ENCODE measurements around the gene DCANP1.

DCANP1 gene

GRCh38 chr5:135468541-135468940 is 21.4 kb upstream of the DCANP1 start:
- ATAC-seq = no peak
- no peak for TF ChIP-seq RARB (CRISPR knock-in tag; IDR thresholded peaks at IDR 0.05)
- TF ChIP-seq TOX (CRISPR knock-in tag; IDR thresholded peaks at IDR 0.05; ENCODE audit: borderline replicate concordance) = no peak
- TF ChIP-seq ARNTL (CRISPR knock-in tag; IDR thresholded peaks at IDR 0.05; ENCODE audit: borderline replicate concordance, low read depth) = no peak
- no peak for TF ChIP-seq CSDC2 (CRISPR knock-in tag; IDR thresholded peaks at IDR 0.05)
- no peak for TF ChIP-seq ZNF8 (CRISPR knock-in tag; IDR thresholded peaks at IDR 0.05)
- no peak for TF ChIP-seq BACH2 (CRISPR knock-in tag; IDR thresholded peaks at IDR 0.05; ENCODE audit: borderline replicate concordance)
- TF ChIP-seq SNAI2 (CRISPR knock-in tag; IDR thresholded peaks at IDR 0.05) = no peak
- TF ChIP-seq GLIS3 (CRISPR knock-in tag; IDR thresholded peaks at IDR 0.05) = no peak
- no peak for TF ChIP-seq ZFP3 (CRISPR knock-in tag; IDR thresholded peaks at IDR 0.05)
- no peak for TF ChIP-seq ZNF565 (CRISPR knock-in tag; conservative IDR thresholded peaks at IDR 0.05; ENCODE audit: low read depth)

DNA sequence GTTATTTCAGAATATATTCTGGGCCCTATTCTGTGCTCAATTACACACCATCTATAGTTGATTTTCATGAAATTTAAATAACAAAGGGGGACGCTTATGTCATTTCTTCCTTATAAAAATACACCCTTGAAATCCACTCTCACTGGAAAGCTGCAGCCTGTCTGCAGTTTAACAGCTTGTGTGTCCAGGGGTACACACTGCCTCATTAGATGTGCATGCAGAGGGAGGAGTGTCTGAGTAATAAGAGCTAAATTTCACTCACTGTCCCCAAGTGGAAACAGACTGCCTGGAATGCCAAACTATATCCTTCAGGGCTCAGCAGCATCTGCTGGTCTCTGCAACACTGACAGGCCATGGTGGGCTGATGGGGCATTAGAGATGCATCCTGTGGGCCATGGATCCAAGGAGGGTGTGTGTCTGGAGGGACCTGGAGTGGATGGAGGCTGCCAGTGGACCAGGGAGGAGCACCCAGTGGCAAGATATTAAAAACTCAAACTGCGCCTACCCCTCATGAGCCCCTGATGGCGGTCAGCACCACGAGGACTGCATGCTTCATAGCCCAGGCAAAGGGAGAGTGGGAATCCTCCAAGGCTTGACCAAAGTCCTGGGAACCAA is 20.8 kb upstream of the DCANP1 start:
- no peak for TF ChIP-seq OSR1 (CRISPR knock-in tag; IDR thresholded peaks at IDR 0.05)
- TF ChIP-seq ARNTL (CRISPR knock-in tag; IDR thresholded peaks at IDR 0.05; ENCODE audit: borderline replicate concordance, low read depth) = no peak
- TF ChIP-seq POU6F1 (CRISPR knock-in tag; IDR thresholded peaks at IDR 0.05; ENCODE audit: borderline replicate concordance, low read depth) = no peak
- no peak for TF ChIP-seq ISL1 (CRISPR knock-in tag; IDR thresholded peaks at IDR 0.05)
- no peak for TF ChIP-seq GLIS3 (CRISPR knock-in tag; IDR thresholded peaks at IDR 0.05)
- no peak for TF ChIP-seq CSDC2 (CRISPR knock-in tag; IDR thresholded peaks at IDR 0.05)
- no peak for TF ChIP-seq ZFP30 (CRISPR knock-in tag; IDR thresholded peaks at IDR 0.05)
- TF ChIP-seq ZFP3 (CRISPR knock-in tag; IDR thresholded peaks at IDR 0.05) = no peak
- no peak for TF ChIP-seq ZNF70 (CRISPR knock-in tag; IDR thresholded peaks at IDR 0.05)
- TF ChIP-seq, protein P1, sequence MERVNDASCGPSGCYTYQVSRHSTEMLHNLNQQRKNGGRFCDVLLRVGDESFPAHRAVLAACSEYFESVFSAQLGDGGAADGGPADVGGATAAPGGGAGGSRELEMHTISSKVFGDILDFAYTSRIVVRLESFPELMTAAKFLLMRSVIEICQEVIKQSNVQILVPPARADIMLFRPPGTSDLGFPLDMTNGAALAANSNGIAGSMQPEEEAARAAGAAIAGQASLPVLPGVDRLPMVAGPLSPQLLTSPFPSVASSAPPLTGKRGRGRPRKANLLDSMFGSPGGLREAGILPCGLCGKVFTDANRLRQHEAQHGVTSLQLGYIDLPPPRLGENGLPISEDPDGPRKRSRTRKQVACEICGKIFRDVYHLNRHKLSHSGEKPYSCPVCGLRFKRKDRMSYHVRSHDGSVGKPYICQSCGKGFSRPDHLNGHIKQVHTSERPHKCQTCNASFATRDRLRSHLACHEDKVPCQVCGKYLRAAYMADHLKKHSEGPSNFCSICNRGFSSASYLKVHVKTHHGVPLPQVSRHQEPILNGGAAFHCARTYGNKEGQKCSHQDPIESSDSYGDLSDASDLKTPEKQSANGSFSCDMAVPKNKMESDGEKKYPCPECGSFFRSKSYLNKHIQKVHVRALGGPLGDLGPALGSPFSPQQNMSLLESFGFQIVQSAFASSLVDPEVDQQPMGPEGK (CRISPR knock-in tag; IDR thresholded peaks at IDR 0.05; ENCODE audit: borderline replicate concordance) = no peak
- no peak for ATAC-seq

DNA sequence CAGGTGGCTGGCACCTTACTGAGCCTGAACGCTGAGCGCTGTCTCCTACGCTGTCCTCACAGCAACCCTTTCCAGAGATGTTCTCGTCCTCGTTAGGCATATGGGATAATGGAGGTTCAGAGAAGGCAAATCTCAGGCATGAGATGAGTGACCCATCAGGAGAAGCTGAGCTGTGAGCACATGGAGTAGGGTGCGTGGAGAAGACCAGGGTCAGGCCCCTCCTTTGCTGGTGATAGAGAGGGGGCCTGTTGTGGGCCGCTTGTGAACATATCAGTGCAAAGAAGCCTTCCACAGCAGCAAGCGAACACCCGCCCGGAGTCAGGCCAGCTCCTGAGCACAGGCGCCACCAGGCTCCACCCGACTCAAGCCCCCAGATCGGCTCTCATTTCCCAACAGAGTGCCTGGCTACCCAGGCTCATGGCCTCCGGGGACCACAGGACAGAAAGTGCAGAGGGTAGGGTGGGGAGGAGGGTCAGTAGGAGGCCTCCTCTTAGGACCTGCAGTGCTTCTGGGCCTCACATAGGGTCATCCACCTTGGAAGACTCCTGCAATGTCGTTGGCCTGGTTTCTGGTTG is 20.0 kb upstream of the DCANP1 start:
- no peak for TF ChIP-seq ZFP3 (CRISPR knock-in tag; IDR thresholded peaks at IDR 0.05)
- no peak for TF ChIP-seq CSDC2 (CRISPR knock-in tag; IDR thresholded peaks at IDR 0.05)
- TF ChIP-seq, protein P2, sequence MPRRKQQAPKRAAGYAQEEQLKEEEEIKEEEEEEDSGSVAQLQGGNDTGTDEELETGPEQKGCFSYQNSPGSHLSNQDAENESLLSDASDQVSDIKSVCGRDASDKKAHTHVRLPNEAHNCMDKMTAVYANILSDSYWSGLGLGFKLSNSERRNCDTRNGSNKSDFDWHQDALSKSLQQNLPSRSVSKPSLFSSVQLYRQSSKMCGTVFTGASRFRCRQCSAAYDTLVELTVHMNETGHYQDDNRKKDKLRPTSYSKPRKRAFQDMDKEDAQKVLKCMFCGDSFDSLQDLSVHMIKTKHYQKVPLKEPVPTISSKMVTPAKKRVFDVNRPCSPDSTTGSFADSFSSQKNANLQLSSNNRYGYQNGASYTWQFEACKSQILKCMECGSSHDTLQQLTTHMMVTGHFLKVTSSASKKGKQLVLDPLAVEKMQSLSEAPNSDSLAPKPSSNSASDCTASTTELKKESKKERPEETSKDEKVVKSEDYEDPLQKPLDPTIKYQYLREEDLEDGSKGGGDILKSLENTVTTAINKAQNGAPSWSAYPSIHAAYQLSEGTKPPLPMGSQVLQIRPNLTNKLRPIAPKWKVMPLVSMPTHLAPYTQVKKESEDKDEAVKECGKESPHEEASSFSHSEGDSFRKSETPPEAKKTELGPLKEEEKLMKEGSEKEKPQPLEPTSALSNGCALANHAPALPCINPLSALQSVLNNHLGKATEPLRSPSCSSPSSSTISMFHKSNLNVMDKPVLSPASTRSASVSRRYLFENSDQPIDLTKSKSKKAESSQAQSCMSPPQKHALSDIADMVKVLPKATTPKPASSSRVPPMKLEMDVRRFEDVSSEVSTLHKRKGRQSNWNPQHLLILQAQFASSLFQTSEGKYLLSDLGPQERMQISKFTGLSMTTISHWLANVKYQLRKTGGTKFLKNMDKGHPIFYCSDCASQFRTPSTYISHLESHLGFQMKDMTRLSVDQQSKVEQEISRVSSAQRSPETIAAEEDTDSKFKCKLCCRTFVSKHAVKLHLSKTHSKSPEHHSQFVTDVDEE (CRISPR knock-in tag; IDR thresholded peaks at IDR 0.05) = no peak
- TF ChIP-seq CSRNP3 (CRISPR knock-in tag; IDR thresholded peaks at IDR 0.05) = no peak
- TF ChIP-seq ZNF565 (CRISPR knock-in tag; conservative IDR thresholded peaks at IDR 0.05; ENCODE audit: low read depth) = no peak
- TF ChIP-seq RARB (CRISPR knock-in tag; IDR thresholded peaks at IDR 0.05) = no peak
- no peak for TF ChIP-seq PPARA (CRISPR knock-in tag; IDR thresholded peaks at IDR 0.05; ENCODE audit: borderline replicate concordance)
- TF ChIP-seq ISL1 (CRISPR knock-in tag; IDR thresholded peaks at IDR 0.05) = no peak
- no peak for TF ChIP-seq SNAI2 (CRISPR knock-in tag; IDR thresholded peaks at IDR 0.05)
- ATAC-seq = no peak

Measured in SK-N-SH treated with all-trans-retinoic acid at 6 μM for 48 hours (cell line).